ENCODE measurements around the gene RAB39A. TPM values are rescaled to one million over a fixed set of nuclear protein-coding genes. Genes with fewer than 3 reads are reported as not detected.
"Not testable (repeated sequence)": the region's sequence is repeated elsewhere in the genome, so short reads cannot be mapped to it uniquely, and the experiment has no call there.

The RAB39A gene, protein sequence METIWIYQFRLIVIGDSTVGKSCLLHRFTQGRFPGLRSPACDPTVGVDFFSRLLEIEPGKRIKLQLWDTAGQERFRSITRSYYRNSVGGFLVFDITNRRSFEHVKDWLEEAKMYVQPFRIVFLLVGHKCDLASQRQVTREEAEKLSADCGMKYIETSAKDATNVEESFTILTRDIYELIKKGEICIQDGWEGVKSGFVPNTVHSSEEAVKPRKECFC
- 0.72 TPM for total RNA-seq

DNA sequence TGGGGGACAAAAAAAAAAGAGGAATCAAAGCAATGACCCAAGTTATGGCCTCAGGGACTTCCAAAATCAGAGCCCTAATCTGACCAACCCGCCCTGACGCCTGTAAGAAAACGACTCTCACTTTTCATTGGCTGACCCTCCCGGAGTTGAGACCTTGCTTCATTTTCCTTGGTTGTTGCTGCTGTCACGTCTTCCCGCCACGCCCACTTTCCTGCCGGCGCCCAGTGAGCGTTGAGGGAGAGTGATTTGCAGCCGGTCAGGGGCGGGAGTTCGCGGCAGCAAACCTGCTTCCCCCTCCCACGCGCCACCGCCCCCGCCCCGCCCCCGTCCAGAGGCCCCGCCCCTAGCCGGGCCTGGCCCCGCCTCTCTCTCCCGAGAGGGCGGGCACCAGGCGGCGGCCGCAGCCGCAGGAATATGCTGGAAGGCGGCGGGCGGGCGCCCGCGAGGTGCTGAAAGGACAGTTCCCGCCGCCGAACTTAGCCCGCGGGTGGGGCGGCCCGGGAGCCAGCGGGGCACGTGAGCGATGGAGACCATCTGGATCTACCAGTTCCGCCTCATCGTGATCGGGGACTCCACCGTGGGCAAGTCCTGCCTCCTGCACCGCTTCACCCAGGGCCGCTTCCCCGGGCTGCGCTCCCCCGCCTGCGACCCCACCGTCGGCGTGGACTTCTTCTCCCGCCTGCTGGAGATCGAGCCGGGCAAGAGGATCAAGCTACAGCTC is at the start of gene RAB39A:
RAB39A (plus strand) TSS at position 403 of the 721 bp plus-strand sequence; CDS start at position 524, 121 bp downstream.
- DNase-seq: peak; percentile 91

DNA sequence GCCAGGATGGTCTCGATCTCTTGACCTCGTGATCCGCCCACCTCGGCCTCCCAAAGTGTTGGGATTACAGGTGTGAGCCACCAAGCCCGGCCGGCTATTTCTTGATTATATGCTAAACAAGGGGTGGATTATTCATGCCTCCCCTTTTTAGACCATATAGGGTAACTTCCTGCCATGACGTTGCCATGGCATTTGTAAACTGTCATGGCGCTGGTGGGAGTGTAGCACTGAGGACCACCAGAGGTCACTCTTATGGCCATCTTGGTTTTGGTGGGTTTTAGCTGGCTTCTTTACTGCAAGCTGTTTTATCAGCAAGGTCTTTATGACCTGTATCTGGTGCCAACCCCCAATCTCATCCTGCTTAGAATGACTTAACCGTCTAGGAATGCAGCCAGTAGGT is 46.8 kb upstream of the RAB39A start:
- not testable (repeated sequence) for DNase-seq

DNA sequence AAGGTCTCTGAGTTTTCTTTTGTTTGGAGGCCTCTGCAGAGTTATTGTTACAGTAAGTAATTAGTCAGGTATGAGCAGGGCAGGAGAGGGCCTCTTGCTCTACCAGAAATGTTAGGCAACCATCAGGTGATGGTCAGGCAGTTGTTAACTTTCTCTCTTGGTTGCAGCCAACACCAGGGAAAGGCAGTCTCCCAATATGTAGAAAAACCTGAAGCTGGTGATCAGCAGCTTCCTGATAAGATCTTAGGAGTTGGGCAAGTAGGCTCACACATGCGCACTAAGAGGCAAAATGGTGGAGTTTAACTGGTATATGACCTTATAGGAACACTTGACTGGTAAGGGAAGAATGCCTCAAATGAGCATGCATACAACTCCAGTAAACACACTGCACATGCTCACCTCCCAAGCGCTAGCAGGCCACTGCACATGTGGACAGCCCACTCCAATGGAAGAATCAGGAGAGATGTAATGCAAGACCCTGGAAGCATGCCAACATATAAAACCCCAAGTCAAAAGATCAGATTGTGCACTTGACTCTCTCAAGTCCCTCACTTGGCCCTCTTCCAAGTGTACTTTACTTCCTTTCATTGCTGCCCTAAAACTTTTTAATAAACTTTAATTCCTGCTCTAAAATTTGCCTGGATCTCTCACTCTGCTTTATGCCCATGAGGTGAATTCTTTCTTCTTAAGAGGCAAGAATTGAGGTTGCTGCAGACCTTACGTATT is 46.0 kb upstream of the RAB39A start:
- no peak for DNase-seq

DNA sequence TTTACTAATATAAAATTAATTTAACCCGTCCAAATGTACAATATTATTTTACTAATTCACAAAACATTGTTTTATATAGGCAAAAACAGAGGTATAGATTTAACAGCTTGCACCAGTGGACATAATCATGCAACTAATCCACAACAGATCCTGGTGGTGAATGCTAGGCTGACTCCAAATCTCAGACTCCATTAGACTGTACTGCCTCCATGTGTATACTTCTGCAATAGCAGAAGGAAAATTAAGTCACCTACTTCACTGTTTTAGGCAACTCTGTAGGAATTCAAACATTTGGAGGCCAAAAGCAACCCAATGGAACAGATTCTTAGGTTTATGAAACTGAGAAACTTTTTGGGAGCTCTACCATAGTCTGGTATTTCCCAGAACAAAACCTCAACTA is 30.0 kb upstream of the RAB39A start:
- DNase-seq: peak; percentile 12

DNA sequence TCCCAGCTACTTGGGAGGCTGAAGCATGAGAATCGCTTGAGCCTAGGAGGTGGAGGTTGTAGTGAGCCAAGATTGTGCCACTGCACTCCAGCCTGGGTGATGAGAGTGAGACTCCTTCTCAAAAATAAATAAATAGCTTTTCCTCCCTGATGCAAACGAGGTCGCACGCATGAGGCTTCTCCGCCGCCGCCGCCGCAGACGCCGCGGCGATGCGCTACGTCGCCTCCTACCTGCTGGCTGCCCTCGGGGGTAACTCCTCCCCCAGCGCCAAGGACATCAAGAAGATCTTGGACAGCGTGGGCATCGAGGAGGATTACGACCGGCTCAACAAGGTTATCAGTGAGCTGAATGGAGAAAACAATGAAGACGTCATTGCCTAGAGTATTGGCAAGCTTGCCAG is 20.0 kb upstream of the RAB39A start:
- no peak for DNase-seq

DNA sequence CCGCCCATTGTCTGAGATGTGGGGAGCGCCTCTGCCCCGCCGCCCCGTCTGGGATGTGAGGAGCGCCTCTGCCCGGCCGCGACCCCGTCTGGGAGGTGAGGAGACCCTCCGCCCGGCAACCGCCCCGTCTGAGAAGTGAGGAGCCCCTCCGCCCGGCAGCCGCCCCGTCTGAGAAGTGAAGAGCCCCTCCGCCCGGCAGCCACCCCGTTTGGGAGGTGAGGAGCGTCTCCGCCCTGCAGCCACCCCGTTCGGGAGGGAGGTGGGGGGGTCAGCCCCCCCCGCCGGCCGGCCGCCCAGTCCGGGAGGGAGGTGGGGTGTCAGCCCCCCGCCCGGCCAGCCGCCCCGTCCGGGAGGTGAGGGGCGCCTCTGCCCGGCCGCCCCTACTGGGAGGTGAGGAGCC is 15.8 kb upstream of the RAB39A start:
- not testable (repeated sequence) for DNase-seq

DNA sequence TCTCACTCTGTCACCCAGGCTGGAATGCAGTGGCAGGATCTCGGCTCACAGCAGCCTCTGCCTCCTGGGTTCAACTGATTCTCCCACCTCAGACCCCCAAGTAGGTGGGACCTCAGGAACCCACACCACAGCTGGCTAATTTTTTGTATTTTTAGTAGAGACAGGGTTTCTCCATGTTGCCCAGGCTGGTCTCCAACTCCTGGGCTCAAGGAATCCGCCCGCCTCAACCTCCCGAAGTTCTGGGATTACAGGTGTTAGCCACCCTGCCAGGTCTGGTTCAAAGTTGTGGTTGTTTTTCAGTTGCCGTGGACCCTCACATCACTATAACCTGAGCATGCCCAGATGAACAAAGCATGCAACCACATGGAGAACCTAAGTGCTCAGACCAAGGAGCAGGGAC is 13.0 kb upstream of the RAB39A start:
- DNase-seq: no peak

DNA sequence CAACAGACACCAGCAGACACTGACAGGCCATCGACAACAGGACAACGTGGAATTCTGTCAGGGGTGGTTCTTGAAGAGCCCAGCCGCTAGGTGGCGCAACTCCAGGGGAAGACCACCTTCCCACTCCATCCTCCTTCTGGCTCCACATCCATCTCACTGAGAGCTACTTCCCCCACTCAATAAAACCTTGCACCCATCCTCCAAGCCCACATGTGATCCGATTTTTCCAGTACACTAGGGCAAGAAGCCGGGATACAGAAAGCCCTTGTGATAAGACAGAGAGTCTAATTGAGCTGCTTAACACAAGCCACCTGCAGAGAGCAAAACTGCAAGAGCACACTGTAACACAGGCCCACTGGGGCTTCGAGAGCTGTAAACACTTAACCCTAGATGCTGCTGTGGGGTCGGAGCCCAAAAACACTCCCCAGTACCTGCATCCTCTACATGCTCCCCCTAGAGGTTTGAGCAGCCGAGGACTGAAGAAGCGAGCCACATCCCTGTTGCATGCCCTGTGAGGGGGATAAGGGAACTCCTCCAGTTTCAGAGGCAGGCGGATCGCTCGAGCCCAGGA is 11.5 kb upstream of the RAB39A start:
- DNase-seq: no peak

DNA sequence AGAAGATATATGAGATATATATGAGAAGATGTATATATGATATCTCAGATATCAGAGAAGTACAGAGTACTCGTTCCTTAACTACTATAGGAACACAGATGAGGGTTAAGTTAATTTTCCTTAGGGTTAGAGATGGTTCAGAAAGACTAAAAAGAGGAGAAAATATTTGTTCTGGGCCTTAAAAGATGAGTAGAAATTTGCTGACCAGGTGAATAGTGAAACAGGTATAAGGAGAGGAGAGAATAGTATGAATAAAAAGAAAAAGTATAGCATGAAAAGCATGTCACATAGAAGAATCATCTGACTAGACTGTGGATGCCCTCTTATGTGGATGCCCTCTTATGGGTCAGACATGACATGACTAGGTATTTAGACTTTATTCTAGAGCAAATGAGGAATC is 6.3 kb upstream of the RAB39A start:
- no peak for DNase-seq

DNA sequence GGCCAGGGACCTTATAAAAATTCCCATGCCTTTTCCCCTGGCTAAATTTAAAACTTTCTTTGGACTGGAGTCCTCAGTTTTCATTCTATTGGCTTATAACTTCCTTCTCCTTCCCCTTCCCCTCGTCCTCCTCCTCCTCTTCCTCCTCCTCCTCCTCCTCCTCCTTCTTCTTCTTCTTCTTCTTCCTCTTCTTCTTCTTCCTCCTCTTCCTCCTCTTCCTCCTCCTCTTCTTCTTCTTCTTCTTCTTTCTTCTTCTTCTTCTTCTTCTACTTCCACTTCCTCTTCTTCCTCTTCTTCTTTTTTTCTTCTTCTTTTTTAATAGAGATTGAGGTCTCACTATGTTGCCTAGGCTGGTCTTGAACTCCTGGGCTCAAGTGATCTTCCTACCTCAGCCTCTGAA is 4.7 kb upstream of the RAB39A start:
- not testable (repeated sequence) for DNase-seq

DNA sequence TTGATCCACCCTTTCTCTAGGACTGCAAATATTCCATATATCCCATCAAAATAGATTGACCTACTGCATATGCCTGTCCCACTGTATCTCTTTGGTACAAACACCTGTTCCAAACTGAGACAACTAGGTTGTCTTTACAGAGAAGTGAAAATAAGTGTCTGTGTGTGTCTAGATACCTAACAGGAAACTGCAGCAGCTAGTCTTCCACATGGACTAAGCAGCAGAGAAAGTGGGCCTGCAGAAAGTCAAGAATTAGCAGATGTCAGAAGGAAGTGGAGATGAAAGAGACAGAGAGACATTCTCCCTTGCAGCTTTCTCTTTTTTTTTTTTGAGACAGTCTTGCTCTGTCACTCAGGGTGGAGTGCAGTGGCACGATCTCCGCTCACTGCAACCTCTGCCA is 3.9 kb upstream of the RAB39A start:
- DNase-seq: no peak

DNA sequence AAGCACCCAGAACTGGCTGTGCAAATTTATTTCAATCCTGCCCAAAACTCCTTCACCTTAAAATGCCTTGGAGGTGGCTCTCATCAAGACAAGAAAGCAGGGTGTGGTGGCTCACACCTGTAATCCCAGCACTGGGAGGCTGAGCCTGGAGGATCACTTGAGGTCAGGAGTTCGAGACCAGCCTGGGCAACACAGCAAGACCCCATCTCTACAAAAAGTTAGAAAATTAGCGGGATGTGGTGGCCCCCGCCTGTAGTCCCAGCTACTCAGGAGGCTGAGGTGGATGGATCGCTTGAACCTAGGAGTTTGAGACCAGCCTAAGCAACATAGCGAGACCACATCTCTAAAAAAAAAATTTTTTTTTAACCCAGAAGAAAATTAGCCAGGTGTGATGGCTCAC is 689 bp upstream of the RAB39A start:
- DNase-seq: no peak

DNA sequence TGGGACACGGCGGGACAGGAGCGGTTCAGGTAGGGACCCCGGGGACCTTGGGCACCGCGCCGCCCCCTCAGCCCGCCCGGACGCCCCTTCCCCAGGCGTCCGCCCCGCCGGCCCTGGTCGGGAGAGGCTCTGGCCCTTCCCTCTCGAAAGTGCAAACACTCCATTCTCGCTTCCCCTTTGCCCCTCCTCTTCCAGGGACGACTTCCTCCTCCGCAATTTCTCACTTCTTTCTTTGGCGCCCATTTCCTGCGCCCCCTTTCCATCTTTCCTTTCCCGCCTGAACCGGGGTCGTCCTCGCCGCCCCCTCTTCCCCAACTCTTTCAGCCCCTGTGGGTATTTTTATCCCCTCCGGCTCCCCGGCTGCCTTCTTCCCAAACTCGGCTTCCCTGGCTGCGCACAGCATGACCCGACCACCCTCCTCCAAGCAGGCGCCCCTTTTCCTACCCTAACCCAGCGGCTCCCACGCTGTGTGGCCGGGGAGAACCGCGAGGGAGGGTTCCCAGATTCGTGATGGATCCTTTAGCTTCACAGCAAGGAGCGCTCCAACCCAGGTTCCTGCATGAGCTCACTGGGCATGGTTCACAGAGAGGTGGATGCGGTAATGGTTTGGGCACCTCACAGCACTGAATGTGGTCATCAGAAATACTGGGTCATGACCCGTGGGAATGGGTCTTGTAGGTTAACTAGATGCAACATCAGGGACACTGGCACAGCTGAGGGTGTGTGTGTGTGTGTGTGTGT is 689 bp downstream of the RAB39A start:
- no peak for DNase-seq

DNA sequence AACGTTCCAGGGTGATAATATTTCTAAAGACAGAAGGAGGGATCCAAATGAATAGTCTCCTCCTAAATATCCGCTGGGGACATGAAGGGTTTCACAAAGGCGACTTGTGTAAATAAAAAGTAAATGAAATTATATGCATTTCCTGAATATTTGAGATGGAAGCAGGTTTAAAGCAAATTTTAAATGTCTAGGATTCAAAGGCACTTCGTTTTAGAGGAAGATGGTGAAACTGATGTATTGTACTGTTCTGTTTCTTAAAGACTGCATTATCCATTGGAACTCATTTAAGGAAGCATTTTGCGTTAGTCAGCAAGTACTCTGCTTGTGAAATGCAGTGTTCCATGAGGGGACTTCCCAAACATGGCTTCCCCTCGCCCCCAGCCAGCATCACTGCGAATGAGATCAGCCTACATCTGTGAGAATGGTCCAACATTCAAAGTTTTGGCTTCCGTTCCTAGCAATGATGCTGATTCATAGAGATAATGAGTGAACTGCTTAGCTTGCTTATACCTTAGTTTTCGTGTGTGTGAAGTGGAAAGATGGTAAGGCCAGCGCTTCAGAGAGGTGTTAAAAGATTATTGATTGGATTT is 1.5 kb downstream of the RAB39A start:
- no peak for DNase-seq

DNA sequence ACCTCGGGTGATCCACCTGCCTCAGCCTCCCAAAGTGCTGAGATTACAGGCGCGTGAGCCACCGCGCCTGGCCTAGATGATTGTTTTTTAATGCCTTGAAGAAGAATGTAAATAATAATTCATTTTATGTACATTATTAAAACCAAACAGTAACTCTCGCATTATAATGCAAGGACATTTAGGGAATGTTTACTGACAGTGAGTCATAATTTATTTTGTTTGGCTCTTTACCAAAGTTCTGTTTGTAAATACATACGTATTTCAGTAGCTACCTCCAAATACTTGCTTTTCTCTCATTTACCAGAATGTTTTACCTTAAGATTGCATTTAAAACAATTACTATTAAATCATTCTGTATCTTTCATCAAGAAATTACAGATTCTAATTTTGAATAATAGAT is 3.0 kb downstream of the RAB39A start:
- DNase-seq: no peak

DNA sequence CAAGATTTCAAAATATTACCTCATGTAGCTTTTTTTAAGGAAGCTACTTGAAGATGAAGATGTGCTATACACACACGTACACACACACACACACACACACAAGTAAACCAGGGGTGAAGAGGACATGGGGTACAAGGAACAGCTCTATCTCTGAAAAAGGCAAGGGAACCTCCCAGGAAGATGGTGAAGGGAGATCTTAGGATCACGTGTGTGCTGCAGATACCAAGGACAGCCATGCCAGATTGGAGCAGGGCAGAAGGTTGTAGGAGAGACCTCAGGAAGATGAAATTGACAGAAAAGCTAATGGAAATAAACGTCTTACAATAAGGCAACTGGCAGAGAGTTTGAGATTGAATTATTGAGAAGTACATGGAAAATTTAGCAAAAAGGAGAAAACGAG is 19.7 kb downstream of the RAB39A start:
- DNase-seq: no peak

DNA sequence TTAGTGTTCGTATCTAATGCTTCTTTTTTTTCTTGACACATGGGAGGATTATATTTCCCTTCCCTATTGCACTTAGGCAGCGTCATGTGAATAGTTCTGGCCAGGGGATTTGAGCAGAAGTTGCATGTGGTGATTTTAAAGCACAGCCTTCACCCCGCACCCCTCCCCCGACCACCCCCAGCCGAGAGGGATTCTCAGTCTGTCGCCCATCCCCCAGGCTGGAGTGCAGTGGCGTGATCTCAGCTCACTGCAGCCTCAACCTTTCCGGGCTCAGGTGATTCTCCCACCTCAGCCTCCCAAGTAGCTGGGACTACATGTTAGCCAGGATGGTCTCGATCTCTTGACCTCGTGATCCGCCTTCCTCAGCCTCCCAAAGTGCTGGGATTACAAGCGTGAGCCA is 20.1 kb downstream of the RAB39A start:
- not testable (repeated sequence) for DNase-seq

DNA sequence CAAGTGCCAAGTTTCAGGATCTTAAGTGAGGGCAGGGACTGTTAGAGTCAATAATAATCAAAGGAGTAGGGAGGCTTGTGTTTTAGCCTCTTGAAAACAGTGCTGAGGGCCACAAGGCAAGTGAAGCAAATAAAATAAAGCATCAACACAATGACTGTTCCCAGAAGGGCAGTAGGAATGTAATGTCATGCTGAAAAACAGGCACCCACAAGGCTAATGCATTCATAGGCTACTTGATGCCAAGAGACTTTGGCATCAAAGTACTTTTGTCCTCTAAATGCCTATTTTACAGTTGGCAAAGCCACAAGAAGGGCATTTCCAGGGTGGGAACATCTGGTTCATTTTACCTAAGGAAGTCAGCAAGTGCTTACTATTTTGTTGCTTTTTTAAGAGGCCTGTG is 22.9 kb downstream of the RAB39A start:
- DNase-seq: no peak

DNA sequence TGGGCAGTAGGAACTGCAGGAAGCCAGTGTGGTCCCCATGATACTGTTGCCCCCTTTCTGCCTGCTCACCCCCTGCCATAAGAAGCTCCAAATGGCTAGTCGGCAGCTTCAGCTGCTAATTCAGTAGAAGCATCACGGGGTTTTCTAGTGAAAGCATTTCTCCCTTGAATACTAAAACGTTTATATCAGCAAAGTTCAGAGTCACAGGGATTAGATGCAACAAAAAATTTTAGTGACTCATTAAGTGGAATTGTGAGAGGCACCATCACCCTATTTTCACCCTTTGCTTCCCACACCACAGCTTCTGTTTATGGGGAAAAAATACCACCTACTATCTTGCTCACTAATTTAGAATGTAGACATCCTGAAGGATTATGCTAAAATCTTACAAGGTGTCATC is 25.2 kb downstream of the RAB39A start:
- no peak for DNase-seq

DNA sequence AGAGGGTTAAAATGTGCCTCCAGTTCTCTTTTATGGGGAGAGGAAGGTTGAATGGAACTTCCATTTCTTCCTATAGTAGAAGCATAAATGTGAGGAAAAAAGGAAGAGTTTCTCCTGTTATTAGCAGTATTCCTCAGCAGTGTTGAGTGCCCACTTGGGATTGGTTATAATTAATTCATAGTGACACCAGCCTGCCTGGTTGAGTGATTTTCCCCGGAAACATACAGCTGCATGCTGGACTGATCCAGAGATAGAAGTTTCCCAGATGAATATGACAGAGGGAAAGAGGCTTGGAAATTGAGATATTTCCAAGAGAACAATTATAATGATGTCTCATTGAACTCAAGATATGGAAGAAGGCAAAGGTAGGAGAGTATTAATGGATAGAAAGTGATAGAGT is 28.3 kb downstream of the RAB39A start:
- DNase-seq: no peak

DNA sequence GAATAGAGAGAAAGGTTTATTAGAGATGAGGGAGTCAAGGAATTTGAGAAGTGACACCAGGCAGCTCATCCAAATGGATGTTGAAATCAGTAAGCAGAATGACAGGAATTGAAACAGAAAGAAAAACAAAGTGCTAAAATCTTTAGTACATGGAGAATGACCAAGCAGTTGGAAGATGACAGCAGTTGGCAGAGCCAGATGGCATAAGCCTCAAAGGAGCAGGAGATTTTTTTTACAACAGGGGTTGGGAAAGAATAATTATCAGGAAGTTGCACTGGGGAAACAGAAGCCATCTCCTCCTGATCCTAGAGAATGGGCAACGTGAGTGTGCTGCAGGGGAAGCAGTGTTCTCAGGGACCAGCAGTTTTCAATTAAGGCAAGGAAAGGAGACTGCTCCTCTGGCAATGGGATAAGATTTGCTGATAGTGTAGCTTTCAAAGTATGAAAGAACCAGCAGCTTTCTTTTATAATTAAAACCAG is 28.9 kb downstream of the RAB39A start:
- no peak for DNase-seq

DNA sequence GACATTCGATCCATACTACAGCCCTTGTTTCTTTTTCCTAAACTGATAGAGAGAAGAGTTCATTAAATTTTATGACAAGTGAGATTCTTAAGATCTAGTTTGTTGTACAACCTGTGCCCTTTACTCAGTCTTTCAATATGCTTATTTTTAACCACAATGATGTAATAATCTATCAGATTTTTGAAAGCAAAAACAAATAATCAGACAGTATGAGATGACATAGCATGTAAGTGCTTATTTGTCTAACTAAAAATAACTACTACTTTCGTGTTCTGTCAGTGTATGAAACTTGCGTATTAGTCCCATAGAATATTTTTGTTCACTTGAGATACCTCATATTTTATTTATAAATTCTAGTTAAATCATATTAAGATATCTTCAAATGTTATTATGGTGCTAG is 33.2 kb downstream of the RAB39A start:
- no peak for DNase-seq

Measured in tongue (tissue), 2 donors.